Lower leg skin (tissue), 3 donors: ENCODE measurements around the gene NKAIN2.

Experiments
- CTCF ChIP-seq, 3 donors: fragments of 450-650 bp; IDR thresholded peaks; one replicate each; pipeline ENCODE4 v1.5.1; 2016; ENCODE audit warnings: antibody characterized with exemption in 3 of 3, mild to moderate bottlenecking in 3 of 3, moderate library complexity in 2 of 3
- POLR2A ChIP-seq, 2 donors: fragments of 450-650 bp; IDR thresholded peaks; one replicate each; pipeline ENCODE4 v1.6.1; 2016 to 2017; ENCODE audit warnings: antibody characterized with exemption in 2 of 2, mild to moderate bottlenecking in 1 of 2, moderate library complexity in 1 of 2

GRCh38 chr6:124433387-124434160 lies 629.9 kb downstream of the NKAIN2 start:
- TF ChIP-seq CTCF (IDR thresholded peaks at IDR 0.05) (no peak), POLR2A (IDR thresholded peaks at IDR 0.05) (no peak)
